ENCODE results near the gene ESPNL.

The ESPNL gene

GRCh38 chr2:238098901-238099713, 1.0 kb upstream of the ESPNL start:
- DNase-seq = no peak

GRCh38 chr2:238099714-238100048, 459 bp upstream of the ESPNL start:
- no peak for DNase-seq

GRCh38 chr2:238100821-238101771, 956 bp downstream of the ESPNL start:
- DNase-seq = no peak

GRCh38 chr2:238101891-238102841, 2.0 kb downstream of the ESPNL start:
- no peak for DNase-seq

GRCh38 chr2:238102865-238103264, 2.7 kb downstream of the ESPNL start:
- no peak for DNase-seq

- no peak for DNase-seq
These were observed 3.5 kb downstream of the ESPNL start for GRCh38 chr2:238103465-238104225.

GRCh38 chr2:238104226-238104690, 4.1 kb downstream of the ESPNL start:
- DNase-seq = no peak

GRCh38 chr2:238104691-238105371, 4.7 kb downstream of the ESPNL start:
- DNase-seq = no peak

GRCh38 chr2:238105506-238106338, 5.6 kb downstream of the ESPNL start:
- no peak for DNase-seq

- DNase-seq = no peak
These were observed 6.2 kb downstream of the ESPNL start for GRCh38 chr2:238106339-238106697.

- DNase-seq = no peak
These were observed 6.8 kb downstream of the ESPNL start for GRCh38 chr2:238106698-238107524.

- no peak for DNase-seq
These were observed 7.6 kb downstream of the ESPNL start for GRCh38 chr2:238107525-238108422.

- DNase-seq = no peak
These were observed 8.5 kb downstream of the ESPNL start for GRCh38 chr2:238108423-238109183.

- no peak for DNase-seq
These were observed 13.5 kb downstream of the ESPNL start for GRCh38 chr2:238113611-238114010.

GRCh38 chr2:238114331-238114841, 14.2 kb downstream of the ESPNL start:
- DNase-seq = no peak

GRCh38 chr2:238114851-238115660, 14.9 kb downstream of the ESPNL start:
- DNase-seq = no peak

Data from activated effector memory CD4-positive, alpha-beta T cell treated with Interleukin-2 at 50 U/mL for 16 hours (primary cell).